Heart right ventricle (tissue), 16 donors: Measurements from ENCODE around the gene CEP170B. TPM values are rescaled to one million over a fixed set of nuclear protein-coding genes. Genes with fewer than 3 reads are reported as not detected.
A peak's percentile ranks its signal among the peaks of the same experiment; 100 is the strongest.

Experiments used
- ATAC-seq, 8 donors: fragments of 200-7000 bp; cut with Tn5 transposase; one replicate each; pipeline ENCODE4 v1.9.1; 2020; ENCODE audit warnings: mild to moderate bottlenecking in 8 of 8, moderate library complexity in 8 of 8, moderate number of reproducible peaks in 1 of 8
- DNase-seq, 2 donors: peaks; one replicate each; pipeline ENCODE4 v3.0.0-alpha.2; 2020
- H3K27ac ChIP-seq, 10 donors: fragments of 200-600 bp; sonication (generic) in 2 of 10; one replicate each; pipeline versions ENCODE4 v1.5.0 to v1.8.0; 2020 to 2022; ENCODE audit warnings: mild to moderate bottlenecking in 3 of 10
- H3K27me3 ChIP-seq, 7 donors: fragments of 200-600 bp; one replicate each; pipeline ENCODE4 v1.8.0; 2021 to 2022; ENCODE audit warnings: mild to moderate bottlenecking in 2 of 7
- H3K36me3 ChIP-seq, 9 donors: fragments of 200-600 bp; sonication (generic) in 1 of 9; one replicate each; pipeline versions ENCODE4 v1.5.0 to v1.8.0; 2020 to 2022; ENCODE audit warnings: mild to moderate bottlenecking in 2 of 9
- H3K4me1 ChIP-seq, 9 donors: fragments of 200-600 bp; sonication (generic) in 1 of 9; one replicate each; pipeline versions ENCODE4 v1.5.0 to v1.8.0; 2020 to 2022; ENCODE audit warnings: mild to moderate bottlenecking in 4 of 9
- H3K4me3 ChIP-seq, 10 donors: fragments of 200-600 bp; sonication (generic) in 2 of 10; one replicate each; pipeline versions ENCODE4 v1.5.0 to v1.8.0; 2020 to 2022; ENCODE audit warnings: mild to moderate bottlenecking in 7 of 10, moderate library complexity in 2 of 10
- H3K9me3 ChIP-seq, 11 donors: fragments of 200-600 bp in 10 of 11; sonication (generic) in 2 of 11; one replicate each; pipeline versions ENCODE4 v1.5.0 to v1.8.0; 2013 to 2022; ENCODE audit warnings: mild to moderate bottlenecking in 2 of 11, control low read depth in 1 of 11, moderate library complexity in 1 of 11
- CTCF ChIP-seq, 9 donors: fragments of 200-600 bp; sonication (generic) in 2 of 9; IDR thresholded peaks; one replicate each; pipeline versions ENCODE4 v1.5.0 to v1.8.0; 2021 to 2022; ENCODE audit warnings: antibody characterized with exemption in 9 of 9, mild to moderate bottlenecking in 5 of 9, moderate library complexity in 1 of 9
- WGBS, 2 donors: extraction: QIAGEN DNeasy Blood & Tissue Kit; methylation state at CpG; one replicate each; pipeline ENCODE4 v1.1.7; 2013; ENCODE audit warnings: inconsistent platforms in 1 of 2; 5-methylcytosine and 5-hydroxymethylcytosine counted together
- intact Hi-C, 10 donors: fragments of 100-400 bp; cut with DNase I; formaldehyde crosslinking; loops; one replicate each; pipeline versions ENCODE4 v1.11.1 to v1.14.2; 2022
- long read RNA-seq, 3 donors: library from polyadenylated mRNA; unstranded; transcript quantifications; one replicate each; pipeline ENCODE4 v2.0.0, GENCODE V29; 2020 to 2021
- polyA plus RNA-seq, 2 donors: library from polyadenylated mRNA; stranded (reverse); fragments of 200-250 nt; gene quantifications; one replicate each; pipeline ENCODE4 v1.2.3, GENCODE V29; 2013
- total RNA-seq, 10 donors: library from RNA; stranded (reverse); fragmentation: NEBNext Ultra II Directional in 3 of 10; extraction: Animal tissue kit (Norgen Biotek cat#: 25700) in 3 of 10; gene quantifications; one replicate each; pipeline versions ENCODE4 v1.2.1 to v1.2.4, GENCODE V29; 2021 to 2023
- donor health status: Arrhythmogenic right ventricular cardiomyopathy.
- donor health status: ischemic (EF 13 %, LVEDD 7.1; RV severe dilation, severe dysfunction).
- donor health status: healthy with polysubstance abuse.
- donor health status: DM: no; HTN: yes; CAD: no.
- donor health status: DM: no; HTN: no; CAD: no.
- donor health status: ischemic (EF 25% LVEDD 6.9; RV normal size, moderate dysfunction).
- donor health status: ischemic (EF 25% LVEDD 5.7; RV mildly dilated, moderate dysfunction).
- donor health status: healthy.
- donor health status: DM: yes; HTN: yes; CAD: no.
- donor health status: Ischemic cardiomyopathy.
- donor health status: ischemic (EF 35%, LVEDD 5.7; RV mildly dilated, moderate dysfunction).
- donor health status: nonischemic (EF 11% LVEDD 7.7; RV severe dilation, severe dysfunction).
- donor health status: DM: yes; HTN: yes; CAD: no.
- donor health status: PGD.
- donor health status: ischemic (EF 29% LVEDD 5.4; RV normal size, mild dysfunction).
- donor health status: nonischemic (EF 23%, LVEDD 6.1; RV moderate dilation, normal function).

The CEP170B gene
- total RNA-seq (10 to 100 TPM in 9 of 10 donors, 1 to 10 TPM in 1; 8.3 to 13.6 (median 12.3) TPM), polyA plus RNA-seq (1 to 10 TPM; 6.8 to 9.1 TPM)
- long read RNA-seq, donor 1, partial matches to known transcripts: 2 of 6 reads
- long read RNA-seq, donor 1, other reads (novel, unspliced or antisense): 4 of 6 reads
- long read RNA-seq, donor 2, partial matches to known transcripts: 2 of 13 reads
- long read RNA-seq, donor 2, other reads (novel, unspliced or antisense): 11 of 13 reads
- long read RNA-seq, donor 3, partial matches to known transcripts: 4 of 4 reads
- long read RNA-seq, donor 3, other reads (novel, unspliced or antisense): 0 of 4 reads

- Histone ChIP-seq H3K9me3 (no peaks in the 10 kb centered on the region), H3K4me3 (peak within 1 kb of the TSS; percentile 26 to 71 (median 64)), H3K4me1 (peaks cover 4 to 28% (median 20%) of the 10 kb centered on the region in 9 donors), H3K27ac (peak within 1 kb of the TSS in 7 of 10 donors; percentile 29 to 65 (median 45)), H3K27me3 (peaks cover 0 to 50% (median 0%) of the 10 kb centered on the region in 7 donors), H3K36me3 (peaks cover 0 to 6% (median 0%) of the 10 kb centered on the region in 9 donors)
- ATAC-seq (peak in 7 of 8 donors; percentile 23 to 64 (median 43)), DNase-seq (peak in 1 of 2 donors; percentile 57)
- TF ChIP-seq CTCF (IDR thresholded peaks at IDR 0.05): no peak
- WGBS, 2 donors: 1% methylated on average over 64 to 86 of the region's 88 CpGs
- intact Hi-C loops: no loop called here
Measured at GRCh38 chr14:104865081-104865630, at the start of gene CEP170B. Gene CEP170B (plus strand): TSS chr14:104865268. CDS start chr14:104868451, 3,183 bp downstream.

- H3K4me1 ChIP-seq: peaks cover 0 to 39% (median 32%) of the 10 kb centered on the region in 9 donors
- peaks cover 0 to 6% (median 0%) of the 10 kb centered on the region in 9 donors for H3K36me3 ChIP-seq
- intact Hi-C loops: no loop called here
- WGBS, 2 donors: 3 to 5% methylated on average over 8 of the region's 8 CpGs
- TF ChIP-seq CTCF (IDR thresholded peaks at IDR 0.05): no peak
- no peak for DNase-seq
- peak overlapping the region; percentile 85 to 99 (median 96) for H3K27ac ChIP-seq
- H3K27me3 ChIP-seq: no peaks in the 10 kb centered on the region
- H3K9me3 ChIP-seq: peaks cover 0 to 7% (median 0%) of the 10 kb centered on the region in 11 donors
- H3K4me3 ChIP-seq: peak overlapping the region; percentile 76 to 97 (median 92)
- peak in 1 of 8 donors; percentile 5 for ATAC-seq
Measured at GRCh38 chr14:104816616-104816884, 48.5 kb upstream of the CEP170B start.

- intact Hi-C loops: loop anchor here in 1 of 10 donors (2.0 kb wide), 1 partner anchor 63 kb away; no protein-coding TSS in a partner anchor
- TF ChIP-seq CTCF (IDR thresholded peaks at IDR 0.05): no peak
- H3K27ac ChIP-seq: no peak overlapping the region
- no peaks in the 10 kb centered on the region for H3K27me3 ChIP-seq
- DNase-seq (no peak), ATAC-seq (no peak)
- H3K9me3 ChIP-seq: peaks cover 0 to 7% (median 0%) of the 10 kb centered on the region in 11 donors
- peaks cover 0 to 6% (median 0%) of the 10 kb centered on the region in 9 donors for H3K36me3 ChIP-seq
- no peak overlapping the region for H3K4me3 ChIP-seq
- WGBS, 2 donors: 96 to 97% methylated on average over 8 of the region's 8 CpGs
- peaks cover 0 to 39% (median 32%) of the 10 kb centered on the region in 9 donors for H3K4me1 ChIP-seq
Measured at GRCh38 chr14:104817930-104818713, 46.9 kb upstream of the CEP170B start.

- Histone ChIP-seq H3K36me3 (peaks cover 0 to 2% (median 0%) of the 10 kb centered on the region in 9 donors), H3K27me3 (no peaks in the 10 kb centered on the region), H3K9me3 (peaks cover 0 to 7% (median 0%) of the 10 kb centered on the region in 11 donors), H3K27ac (no peak overlapping the region), H3K4me3 (no peak overlapping the region), H3K4me1 (peaks cover 0 to 39% (median 29%) of the 10 kb centered on the region in 9 donors)
- intact Hi-C loops: loop anchor here in 1 of 10 donors (2.0 kb wide), 1 partner anchor 64 kb away; no protein-coding TSS in a partner anchor
- no peak for DNase-seq
- ATAC-seq: no peak
- 92 to 96% methylated on average over 9 of the region's 9 CpGs for WGBS, 2 donors
- TF ChIP-seq CTCF (IDR thresholded peaks at IDR 0.05): no peak
Measured at GRCh38 chr14:104818714-104819161, 46.3 kb upstream of the CEP170B start.
